Activated T-cell treated with anti-CD3 and anti-CD28 coated beads, Interleukin-2, amount 50 U/mL, for 1 hour (primary cell): Measurements from ENCODE around the gene UGT2A2.
"Not testable (repeated sequence)": the region's sequence is repeated elsewhere in the genome, so short reads cannot be mapped to it uniquely, and the experiment has no call there.

ENCODE experiments used
- DNase-seq: peaks from one replicate; pipeline ENCODE4 v3.0.0-alpha.2; 2020

Gene UGT2A2

DNA sequence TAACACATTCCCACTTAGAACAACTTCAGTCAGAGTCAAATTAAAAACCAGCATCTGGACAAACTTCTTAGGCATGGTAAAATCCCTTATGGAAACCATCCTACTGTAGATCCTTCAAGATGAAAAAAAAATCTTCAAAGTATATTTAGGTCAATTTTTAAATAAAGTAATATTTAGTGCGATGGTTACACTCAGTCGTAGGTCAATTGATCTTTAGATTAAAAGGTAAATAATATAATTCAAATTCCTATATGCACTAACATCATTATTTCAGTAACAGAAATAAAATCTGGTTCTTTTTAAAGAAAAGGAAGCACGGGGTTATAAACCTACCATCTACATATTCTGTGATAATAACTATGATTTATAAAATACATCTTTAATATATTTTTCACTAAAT, at the start of gene UGT2A2:
TSS of gene UGT2A2 (minus strand) at position 101 of the 400 bp plus-strand sequence. CDS start at position 99, 2 bp downstream.
- DNase-seq = no peak

DNA sequence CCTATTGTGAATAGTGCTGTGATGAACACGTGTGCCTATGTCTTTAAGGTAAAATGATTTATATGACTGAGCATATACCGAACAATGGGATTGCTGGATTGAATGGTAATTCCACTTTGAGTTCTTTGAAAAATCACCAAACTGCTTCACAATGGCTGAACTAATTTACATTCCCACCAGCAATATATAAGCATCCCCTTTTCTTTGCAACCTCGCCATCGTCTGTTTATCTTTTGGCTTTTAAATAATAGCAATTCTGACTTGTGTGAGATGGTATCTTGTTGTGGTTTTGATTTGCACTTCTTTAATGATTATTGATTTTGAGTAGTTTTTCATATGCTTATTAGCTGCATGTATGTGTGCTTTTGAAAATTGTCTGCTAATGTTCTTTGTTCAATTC, 45.4 kb upstream of the UGT2A2 start:
- DNase-seq = no peak

DNA sequence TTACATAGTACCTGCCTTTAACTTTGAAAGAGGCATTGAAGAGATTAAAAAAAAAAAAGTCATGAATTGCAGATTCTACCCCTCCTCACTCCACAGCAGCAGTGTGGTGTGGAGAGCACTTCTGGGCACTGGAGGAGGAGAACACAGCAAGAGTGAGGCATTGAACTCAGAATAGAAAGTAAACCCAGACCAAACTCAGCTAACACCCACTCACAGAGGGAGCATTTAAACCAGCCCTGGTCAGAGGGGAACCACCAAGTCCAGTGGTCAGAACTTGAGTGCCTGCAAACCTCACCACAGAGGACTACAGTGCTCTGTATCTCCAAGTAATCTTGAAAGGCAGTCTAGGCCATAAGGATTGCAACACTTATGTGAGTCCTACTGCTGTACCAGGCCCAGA, 29.2 kb upstream of the UGT2A2 start:
- no peak for DNase-seq

DNA sequence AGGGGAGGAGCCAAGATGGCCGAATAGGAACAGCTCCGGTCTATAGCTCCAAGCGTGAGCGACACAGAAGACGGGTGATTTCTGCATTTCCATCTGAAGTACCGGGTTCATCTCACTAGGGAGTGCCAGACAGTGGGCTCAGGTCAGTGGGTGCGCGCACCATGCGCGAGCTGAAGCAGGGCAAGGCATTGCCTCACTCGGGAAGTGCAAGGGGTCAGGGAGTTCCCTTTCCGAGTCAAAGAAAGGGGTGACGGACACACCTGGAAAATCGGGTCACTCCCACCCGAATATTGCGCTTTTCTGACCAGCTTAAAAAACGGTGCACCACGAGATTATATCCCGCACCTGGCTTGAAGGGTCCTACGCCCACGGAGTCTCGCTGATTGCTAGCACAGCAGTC, 24.6 kb upstream of the UGT2A2 start:
- DNase-seq = not testable (repeated sequence)

DNA sequence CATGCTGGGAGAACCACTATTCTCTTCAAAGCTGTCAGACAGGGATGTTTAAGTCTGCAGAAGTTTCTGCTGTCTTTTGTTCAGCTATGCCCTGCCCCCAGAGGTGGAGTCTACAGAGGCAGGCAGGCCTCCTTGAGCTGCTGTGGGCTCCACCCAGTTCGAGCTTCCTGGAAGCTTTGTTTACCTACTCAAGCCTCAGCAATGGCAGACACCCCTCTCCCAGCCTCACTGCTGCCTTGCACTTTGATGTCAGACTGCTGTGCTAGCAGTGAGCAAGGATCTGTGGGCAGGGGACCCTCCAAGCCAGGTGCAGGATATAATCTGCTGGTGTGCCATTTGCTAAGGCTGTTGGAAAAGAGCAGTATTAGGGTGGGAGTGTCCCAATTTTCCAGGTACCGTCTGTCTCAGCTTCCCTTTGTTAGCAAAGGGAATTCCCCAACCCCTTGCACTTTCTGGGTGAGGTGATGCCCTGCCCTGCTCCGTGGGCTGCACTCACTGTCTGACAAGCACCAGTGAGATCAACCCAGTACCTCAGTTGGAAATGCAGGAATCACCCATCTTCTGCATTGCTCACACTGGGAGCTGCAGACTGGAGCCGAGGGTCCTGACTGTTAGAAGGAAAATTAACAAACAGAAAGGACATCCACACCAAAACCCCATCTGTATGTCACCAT, 21.8 kb upstream of the UGT2A2 start:
- DNase-seq = not testable (repeated sequence)

DNA sequence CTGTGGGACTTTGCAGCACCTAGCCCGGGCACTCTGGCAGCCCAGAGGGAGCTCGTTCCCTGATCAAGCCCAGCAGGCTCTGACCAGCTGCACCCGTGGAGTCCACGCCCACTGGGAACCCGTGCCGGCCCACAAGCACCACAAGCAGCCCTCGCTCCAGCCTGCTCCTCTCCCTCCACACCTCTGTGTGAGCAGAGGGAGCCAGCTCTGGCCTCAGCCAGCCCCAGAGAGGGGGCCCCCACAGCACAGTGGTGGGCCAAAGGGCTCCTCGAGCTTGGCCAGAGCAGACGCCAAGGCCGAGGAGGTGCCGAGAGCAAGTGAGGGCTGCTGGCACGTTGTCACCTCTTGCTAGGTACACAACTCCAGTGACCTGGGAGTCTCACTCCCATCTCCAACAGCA, 18.7 kb upstream of the UGT2A2 start:
- no peak for DNase-seq

DNA sequence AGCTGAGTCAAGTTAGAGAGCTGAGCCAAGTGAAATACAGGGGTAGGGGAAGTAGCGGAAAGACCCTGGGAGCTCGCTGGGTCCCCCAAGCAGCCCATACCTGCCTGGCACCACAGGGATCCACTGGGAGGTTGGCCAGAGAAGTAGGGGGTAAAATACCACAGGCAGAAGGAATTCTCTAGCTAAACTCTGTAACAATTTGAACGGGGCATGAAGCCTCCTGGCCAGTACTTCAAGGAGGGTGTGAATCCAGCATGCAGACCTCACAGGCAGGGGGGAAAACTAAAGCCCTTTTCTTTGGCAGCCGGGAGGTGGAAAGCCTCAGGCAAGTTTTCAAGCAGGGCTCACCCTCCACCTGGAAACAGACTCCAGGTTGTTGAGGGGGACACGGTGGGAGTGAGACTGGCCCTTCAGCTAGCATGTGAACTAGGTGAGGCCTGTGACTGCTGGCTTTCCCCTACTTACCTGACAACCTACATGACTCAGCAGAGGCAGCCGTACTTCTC, 17.3 kb upstream of the UGT2A2 start:
- no peak for DNase-seq

DNA sequence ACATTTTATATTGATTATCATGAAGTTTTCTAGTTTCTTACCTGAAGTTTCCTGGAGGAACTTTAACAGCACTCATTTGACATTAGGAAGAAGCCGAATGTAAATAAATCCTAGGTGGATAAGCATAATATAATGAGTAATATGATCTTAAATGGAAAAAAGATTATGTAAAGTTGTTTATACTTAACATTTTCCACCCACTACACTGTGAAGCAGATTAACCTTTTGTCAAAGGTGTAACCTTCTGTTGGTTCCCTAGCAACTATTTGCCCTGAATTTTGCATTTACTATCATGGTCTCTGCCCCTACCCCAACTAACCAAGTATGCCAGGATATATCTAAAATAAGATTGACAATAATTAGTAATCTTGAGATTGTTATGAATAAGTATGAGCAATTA, 13.7 kb upstream of the UGT2A2 start, which contains the start of gene UGT2A1:
TSS of gene UGT2A1 (minus strand) at position 101 of the 400 bp plus-strand sequence. CDS start 5,603 bp downstream, outside the sequence.
- DNase-seq = no peak

DNA sequence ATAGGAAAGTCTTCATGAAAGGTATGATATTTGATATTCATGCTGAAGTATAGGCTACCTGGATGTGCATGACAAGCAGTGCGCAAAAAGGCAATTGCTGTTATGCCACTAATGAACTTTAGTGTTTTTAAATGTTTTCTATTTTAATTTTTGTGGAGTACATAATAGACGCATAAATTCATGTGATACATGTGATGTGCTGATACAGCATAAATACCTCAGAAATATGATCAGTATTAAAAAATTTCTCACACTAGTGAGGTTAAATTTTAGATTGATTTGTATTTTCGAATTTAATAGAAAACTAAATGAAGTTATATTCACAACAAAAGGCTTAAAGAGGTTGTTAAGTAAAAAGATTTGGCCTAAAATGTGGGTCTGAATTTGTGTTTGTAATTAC, 11.4 kb upstream of the UGT2A2 start:
- no peak for DNase-seq

DNA sequence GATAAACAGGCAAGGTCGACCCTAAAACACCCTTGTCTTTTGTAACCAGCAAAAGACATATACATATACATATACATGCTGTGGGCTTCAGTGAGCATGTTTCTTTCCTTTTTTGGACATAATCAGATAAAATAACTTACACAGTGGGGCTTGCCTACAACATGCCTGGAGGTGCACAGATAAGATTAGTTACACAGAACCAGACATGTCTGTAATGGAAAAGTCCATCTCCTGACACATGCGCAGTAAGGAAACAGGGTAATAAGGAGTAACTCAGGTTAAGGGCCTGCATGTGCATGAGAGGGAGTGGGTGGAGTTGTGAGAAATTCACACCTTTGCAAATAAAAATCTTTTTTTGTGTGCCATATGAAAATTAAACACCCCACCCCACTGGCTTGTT, 10.2 kb upstream of the UGT2A2 start:
- DNase-seq = no peak

DNA sequence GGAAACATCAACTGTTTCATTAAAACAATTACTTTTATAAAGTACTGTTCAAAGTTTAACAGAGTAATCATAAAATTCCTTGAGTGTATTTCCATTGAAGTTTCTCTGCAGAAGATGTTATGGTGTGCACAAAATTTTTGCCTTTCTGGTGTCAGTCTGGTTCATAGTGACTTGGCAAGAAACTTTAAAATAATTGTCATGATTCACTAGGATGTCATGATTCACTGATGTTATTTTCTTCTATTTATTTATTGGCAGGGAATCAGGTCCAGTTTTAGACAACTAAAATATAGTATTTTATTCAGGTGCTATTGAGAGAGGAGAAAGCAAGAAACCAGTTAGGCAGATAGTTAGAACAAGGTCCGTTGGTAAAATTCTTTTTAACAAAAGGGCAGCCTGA, 9.8 kb upstream of the UGT2A2 start:
- no peak for DNase-seq

DNA sequence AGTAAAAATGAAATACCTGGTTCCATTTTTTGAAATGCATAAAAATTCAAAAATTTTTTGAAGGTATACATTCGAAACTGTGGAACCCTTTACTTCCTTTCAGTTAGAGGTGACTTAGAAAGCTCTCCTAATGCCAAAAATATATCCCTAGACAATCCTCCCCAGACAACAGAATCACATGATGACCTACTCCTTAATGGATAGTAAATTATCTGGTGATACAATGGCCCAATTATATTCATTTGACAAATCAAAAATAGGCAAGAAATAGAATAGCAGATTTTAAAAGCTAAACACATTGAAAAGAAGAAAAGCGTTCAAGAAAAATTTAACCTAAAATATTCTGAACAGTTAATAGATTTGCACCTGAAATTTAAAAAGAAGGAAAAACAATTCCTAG, 3.5 kb upstream of the UGT2A2 start:
- no peak for DNase-seq

DNA sequence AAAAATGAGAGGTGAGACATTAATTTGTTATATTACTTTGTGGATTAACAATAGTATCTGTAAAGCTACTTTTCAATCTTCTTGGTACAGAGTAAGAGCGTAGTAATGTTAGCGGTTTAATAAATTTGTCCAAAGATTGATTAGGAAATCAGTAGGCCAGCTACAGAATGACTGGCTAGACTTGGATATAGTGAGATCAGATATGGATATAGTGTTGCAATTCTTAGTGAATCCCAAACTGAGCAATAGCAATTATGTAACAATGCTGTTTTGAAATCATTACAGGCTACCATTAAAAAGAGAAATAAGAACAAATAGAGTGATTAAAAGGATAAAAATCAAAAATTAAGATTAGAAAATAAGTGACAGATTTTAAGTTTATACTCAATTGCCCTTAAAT, 847 bp upstream of the UGT2A2 start:
- DNase-seq = no peak

DNA sequence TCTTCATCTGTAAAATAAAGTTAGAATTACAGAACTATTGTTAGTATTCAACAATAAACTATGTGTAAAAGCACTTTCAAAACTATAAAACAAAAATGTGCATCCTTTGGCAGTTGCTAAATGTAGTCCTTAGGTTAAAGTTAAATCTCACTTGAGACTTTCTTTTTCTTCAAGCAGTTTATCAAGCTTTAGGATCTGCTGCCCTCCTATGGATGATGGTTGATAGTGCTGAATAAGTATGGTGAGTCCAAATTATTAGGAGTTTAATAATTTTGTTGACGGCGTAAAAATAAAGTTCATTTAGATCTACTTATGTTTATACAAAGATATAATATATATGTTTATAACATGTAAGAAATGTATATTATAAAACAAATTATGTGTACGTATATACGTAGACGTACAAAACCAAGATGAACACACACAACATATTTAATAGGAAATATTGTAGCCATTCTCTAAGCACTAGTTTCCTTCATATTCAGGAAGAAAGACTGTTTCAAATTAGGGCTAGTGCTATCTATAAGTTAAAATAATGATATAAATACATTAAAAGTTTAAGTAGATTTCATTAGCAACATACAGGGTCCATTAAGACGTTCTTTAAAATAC, 22.3 kb downstream of the UGT2A2 start:
- no peak for DNase-seq

DNA sequence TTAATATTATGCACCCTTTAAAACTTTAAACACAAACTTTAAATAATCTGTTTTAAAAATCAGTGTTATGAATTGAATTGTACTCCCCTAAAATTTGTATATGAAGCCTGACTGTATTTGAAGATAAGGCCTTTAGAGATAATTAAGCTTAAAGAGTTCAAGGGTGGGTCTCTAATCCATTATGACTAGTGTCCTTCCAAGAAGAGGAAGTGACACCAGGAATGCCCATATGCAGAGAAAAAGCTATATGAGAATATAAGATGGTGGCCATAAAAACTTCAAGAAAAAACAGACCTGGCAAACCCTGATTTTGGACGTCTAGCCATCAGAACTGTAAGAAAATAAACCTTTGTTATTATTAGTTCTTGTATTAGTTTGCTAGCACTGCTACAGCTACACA, 29.0 kb downstream of the UGT2A2 start:
- DNase-seq = no peak

DNA sequence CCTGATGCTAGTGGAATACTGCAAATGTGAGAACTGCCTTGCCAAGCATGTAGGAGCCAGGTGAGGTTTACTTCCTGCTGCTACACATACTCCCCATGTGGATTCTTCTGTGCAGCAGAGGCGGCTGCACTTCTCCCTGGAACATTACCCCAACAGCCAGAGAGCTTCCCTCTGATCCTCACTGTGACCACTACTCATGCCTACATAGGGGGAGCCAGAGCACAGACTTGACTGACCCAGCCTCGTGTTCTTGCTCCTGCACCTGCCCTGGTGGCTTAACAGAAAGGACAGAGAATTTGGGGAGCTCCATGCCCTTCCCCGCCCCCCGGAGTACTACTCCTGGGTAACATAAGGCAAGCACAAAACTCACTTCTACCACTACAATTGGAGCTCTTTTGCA, 38.4 kb downstream of the UGT2A2 start:
- no peak for DNase-seq

DNA sequence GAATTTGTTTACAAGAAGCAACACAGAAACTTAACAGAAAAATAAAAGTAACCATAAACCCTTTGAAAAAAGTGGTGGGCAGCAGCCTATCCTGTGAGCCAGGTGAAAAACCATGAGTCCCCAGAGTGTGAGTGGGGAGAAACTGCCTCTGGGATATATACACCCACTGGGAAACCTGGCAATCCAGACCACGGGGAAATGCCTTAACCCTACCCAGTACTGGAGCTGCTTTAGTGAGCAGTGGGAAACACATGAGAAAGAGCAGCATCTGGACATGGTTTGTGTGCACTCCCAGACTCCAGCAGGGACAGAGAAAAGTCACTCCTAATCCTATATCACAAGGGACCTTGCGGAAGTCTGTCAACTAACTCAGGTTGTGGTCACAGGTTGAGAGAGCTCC, 39.4 kb downstream of the UGT2A2 start:
- DNase-seq = no peak

DNA sequence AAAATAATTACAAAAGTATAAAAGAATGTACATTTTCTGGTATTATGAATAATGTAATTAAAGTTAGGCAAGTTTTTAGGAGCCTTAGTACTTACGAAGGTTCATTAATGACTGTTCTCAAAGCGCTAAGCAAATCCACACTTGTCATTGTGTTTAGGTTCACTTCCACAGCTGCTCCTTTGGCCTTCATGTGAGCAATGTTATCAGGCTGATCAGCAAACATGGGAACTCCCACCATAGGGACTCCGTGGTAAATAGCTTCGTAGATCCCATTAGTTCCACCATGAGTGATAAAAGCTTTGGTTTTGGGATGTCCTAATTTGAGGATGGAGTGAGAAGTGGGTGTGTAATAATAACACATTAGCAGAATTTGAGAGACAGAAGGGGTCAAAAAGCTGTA, 45.1 kb downstream of the UGT2A2 start:
- no peak for DNase-seq

DNA sequence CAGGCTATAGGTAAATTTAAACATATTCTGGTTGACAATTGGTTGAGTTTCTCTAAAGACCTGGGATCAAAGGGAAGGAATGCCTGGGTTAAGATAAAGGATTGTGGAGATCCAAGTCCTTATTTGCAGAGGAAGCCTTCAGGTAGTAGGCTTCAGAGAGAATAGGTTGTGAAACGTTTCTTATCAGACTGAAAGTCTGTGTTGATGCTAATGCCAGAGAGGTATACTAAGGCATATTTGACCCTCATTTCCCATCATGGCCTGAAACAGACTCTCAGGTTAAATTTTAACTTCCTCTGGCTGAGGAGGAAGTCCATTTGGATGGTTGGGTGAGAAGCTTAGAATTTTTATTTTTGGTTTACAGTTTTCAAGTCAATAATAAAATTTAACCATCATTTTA, 48.1 kb downstream of the UGT2A2 start:
- DNase-seq = no peak

DNA sequence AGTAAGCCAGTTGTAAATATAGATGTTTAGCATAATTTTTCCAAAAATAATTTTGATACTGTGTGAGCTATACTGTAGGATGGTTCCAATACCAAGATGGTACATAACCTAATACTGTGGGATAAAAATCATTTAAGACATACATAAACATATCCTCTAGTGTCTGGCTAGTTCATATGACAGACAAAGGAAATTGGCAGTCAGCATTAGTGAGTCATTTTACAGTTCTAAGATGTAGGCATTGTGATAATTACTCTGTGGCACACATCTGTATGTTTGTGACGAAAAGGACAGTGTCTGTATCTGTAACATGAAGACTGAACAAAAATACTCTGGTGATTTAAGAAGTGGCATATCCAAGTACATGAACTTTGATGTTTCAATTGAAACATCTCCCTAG, 49.6 kb downstream of the UGT2A2 start:
- no peak for DNase-seq

DNA sequence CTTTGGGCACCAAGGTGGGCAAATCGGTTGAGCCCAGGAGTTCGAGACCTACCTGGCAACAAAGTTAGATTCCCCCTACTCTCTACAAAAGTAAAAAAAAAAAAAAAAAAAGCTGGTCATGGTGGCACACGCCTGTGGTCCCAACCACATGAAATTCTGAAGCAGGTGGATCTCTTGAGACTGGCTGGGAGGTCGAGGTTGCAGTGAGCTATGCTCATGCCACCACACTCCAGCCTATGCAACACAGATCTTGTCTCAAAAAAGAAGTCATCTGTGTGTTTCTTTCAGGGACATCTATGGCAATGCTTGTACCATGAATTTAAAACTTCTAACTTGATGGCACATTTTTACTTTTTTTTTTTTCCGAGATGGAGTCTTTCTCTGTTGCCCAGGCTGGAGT, 55.3 kb downstream of the UGT2A2 start:
- no peak for DNase-seq

DNA sequence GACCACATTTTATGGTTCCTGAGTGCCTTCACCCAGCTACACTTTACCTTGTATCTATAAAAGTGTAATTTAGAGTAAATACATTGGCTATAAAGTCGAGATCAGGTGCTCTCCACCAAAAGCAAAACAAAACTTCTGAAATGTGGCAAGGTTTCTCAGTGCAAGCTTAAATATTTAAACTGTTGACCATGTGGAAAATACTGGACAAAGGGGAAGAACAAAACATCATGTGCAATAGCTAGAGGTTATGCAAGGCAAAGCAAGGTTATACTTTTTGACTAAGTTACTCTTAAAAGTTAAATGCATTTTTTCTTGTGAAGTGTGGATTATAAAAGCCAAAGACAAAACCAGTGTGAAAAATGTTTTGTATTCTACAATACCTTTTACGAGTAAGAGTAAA, 55.9 kb downstream of the UGT2A2 start:
- DNase-seq = no peak

DNA sequence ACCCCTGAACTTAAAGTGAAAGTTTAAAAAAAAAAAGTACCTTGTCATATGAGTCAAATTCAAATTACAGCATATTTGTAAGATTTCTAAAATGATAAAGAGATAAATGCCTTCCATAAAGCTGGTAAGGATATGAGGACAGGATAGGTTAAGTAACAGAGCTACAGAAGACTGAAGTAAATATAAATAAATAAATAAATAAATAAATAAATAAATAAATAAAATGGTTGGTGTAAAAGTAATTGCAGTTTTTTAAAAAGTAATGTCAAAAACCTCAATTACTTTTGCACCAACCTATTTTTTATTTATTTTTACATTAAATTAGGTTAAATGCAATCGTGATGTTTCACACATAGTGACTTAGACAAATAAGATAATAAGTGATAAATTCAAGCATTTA, 62.2 kb downstream of the UGT2A2 start:
- DNase-seq = no peak

DNA sequence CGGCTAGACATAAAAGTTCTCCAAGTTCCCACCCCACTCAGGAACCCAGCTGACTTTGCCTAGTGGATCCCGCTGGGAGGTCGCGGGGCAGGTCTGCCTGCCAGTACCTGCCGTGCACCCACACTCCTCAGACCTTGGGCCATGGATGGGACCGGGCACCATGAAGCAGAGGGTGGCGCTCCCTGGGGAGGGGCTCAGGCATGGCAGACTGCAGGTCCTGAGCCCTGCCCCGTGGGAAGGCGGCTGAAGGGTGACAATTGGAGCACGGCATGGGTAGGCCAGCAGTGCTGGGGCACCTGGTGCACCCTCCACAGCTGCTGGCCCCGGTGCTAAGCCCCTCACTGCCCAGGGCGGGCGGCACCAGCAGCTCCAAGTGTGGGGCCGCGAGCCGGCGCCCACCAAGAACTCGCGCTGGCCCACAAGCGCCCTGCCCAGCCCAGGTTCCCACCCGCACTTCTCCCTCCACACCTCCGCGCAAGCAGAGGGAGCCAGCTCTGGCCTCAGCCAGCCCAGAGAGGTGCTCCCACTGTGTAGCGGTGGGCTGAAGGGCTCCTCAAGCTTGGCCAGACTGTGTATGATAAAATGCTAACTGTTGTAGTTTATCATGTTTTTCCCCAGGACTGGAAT, 63.1 kb downstream of the UGT2A2 start:
- DNase-seq = no peak
